Measurements from ENCODE around the gene ZNF664. TPM values are rescaled to one million over a fixed set of nuclear protein-coding genes. Genes with fewer than 3 reads are reported as not detected.

The ZNF664 gene
- total RNA-seq, 4 donors from 2014 or later = 16.3 to 41.5 (median 25.7) TPM

GRCh38 chr12:124024263-124024678 lies 51.3 kb downstream of the ZNF664 start:
- intact Hi-C loops (cut with DNase I; ENCODE audit: low total_unique reads) = no loop called here
- H3K4me3 ChIP-seq (ENCODE audit: low read depth, poor library complexity, severe bottlenecking) = no peak overlapping the region
- TF ChIP-seq, protein P1, sequence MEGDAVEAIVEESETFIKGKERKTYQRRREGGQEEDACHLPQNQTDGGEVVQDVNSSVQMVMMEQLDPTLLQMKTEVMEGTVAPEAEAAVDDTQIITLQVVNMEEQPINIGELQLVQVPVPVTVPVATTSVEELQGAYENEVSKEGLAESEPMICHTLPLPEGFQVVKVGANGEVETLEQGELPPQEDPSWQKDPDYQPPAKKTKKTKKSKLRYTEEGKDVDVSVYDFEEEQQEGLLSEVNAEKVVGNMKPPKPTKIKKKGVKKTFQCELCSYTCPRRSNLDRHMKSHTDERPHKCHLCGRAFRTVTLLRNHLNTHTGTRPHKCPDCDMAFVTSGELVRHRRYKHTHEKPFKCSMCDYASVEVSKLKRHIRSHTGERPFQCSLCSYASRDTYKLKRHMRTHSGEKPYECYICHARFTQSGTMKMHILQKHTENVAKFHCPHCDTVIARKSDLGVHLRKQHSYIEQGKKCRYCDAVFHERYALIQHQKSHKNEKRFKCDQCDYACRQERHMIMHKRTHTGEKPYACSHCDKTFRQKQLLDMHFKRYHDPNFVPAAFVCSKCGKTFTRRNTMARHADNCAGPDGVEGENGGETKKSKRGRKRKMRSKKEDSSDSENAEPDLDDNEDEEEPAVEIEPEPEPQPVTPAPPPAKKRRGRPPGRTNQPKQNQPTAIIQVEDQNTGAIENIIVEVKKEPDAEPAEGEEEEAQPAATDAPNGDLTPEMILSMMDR (IDR thresholded peaks at IDR 0.05) = no peak
- TF ChIP-seq POLR2A (IDR thresholded peaks at IDR 0.05) = no peak
- no peak for DNase-seq (ENCODE audit: low spot score in 2 of 2)
- 65 to 67% methylated on average over 8 of the region's 8 CpGs for WGBS, 2 donors

- no peak for DNase-seq (ENCODE audit: low spot score in 2 of 2)
- WGBS, 2 donors = 56 to 59% methylated on average over 7 of the region's 7 CpGs
- TF ChIP-seq POLR2A (IDR thresholded peaks at IDR 0.05) = no peak
- TF ChIP-seq, protein P1 (IDR thresholded peaks at IDR 0.05) = no peak
- H3K4me3 ChIP-seq (ENCODE audit: low read depth, poor library complexity, severe bottlenecking) = no peak overlapping the region
- intact Hi-C loops (cut with DNase I; ENCODE audit: low total_unique reads) = no loop called here
Observed at GRCh38 chr12:124024776-124025175, 51.8 kb downstream of the ZNF664 start.

- WGBS, 2 donors = 83% methylated on average over 8 of the region's 8 CpGs
- H3K4me3 ChIP-seq (ENCODE audit: low read depth, poor library complexity, severe bottlenecking) = no peak overlapping the region
- intact Hi-C loops (cut with DNase I; ENCODE audit: low total_unique reads) = no loop called here
- TF ChIP-seq, protein P1 (IDR thresholded peaks at IDR 0.05) = no peak
- no peak for TF ChIP-seq POLR2A (IDR thresholded peaks at IDR 0.05)
- DNase-seq (ENCODE audit: low spot score in 2 of 2) = no peak
Observed at GRCh38 chr12:124025661-124026060, 52.6 kb downstream of the ZNF664 start.

DNA sequence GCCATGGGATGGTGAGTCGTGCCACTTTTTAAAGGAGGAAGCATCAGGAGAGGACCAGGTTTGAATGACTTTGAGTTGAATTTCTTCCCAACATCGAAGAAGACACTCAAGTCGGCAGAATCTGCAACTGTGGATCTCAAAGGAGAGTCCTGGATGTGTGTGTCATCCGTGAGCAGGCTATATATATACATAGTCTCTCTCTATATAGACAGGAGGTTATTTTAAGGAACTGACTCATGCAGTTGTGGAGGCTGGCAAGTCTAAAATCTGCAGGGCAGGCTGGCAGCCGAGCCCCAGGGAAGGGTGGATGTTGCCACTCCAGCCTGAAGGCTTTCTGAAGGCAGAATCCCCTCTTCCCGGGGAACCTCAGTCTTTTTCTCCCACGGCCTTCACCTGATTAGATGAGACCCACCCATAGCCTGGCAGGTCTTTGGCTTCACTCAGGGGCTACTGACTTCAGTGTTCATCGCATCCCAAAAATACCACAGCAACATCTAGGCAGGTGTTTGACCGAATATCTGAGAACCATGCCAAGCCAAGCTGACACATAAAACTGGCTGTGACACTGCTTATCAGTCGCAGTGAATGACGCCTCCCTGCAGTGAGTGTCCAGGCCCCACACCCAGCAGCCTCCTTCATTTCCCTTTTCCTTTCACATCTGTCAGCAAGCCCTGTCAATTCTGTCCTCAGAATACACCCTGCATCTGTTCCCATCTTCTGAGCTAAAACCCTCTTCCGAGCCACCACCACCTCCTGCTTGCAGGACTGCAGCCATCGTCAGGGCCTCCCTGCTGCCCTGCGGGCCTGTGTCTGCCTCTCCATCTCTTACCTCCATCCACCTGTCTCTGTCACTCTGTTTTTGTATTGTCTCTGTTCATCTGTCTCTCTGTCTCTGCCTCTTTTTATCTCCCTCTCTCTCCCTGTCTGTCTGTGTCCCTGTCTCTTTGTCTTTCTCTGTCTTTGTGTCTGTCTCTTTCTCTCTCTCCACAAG lies 54.0 kb downstream of the ZNF664 start:
- no peak overlapping the region for H3K4me3 ChIP-seq (ENCODE audit: low read depth, poor library complexity, severe bottlenecking)
- 71 to 74% methylated on average over 14 of the region's 14 CpGs for WGBS, 2 donors
- TF ChIP-seq, protein P1 (IDR thresholded peaks at IDR 0.05) = no peak
- no peak for TF ChIP-seq POLR2A (IDR thresholded peaks at IDR 0.05)
- no peak for DNase-seq (ENCODE audit: low spot score in 2 of 2)
- intact Hi-C loops (cut with DNase I; ENCODE audit: low total_unique reads) = no loop called here

GRCh38 chr12:124027753-124028554 lies 54.9 kb downstream of the ZNF664 start:
- 77 to 79% methylated on average over 18 of the region's 18 CpGs for WGBS, 2 donors
- DNase-seq (ENCODE audit: low spot score in 2 of 2) = no peak
- TF ChIP-seq, protein P1 (IDR thresholded peaks at IDR 0.05) = no peak
- no peak for TF ChIP-seq POLR2A (IDR thresholded peaks at IDR 0.05)
- intact Hi-C loops (cut with DNase I; ENCODE audit: low total_unique reads) = no loop called here
- H3K4me3 ChIP-seq (ENCODE audit: low read depth, poor library complexity, severe bottlenecking) = no peak overlapping the region

Data from lower leg skin (tissue), 4 donors.